Neural progenitor cell (in vitro differentiated cells): ENCODE results near the gene TACR1.

ENCODE experiments used
- EZH2 ChIP-seq: fragments of 200-600 bp; sonication (generic); IDR thresholded peaks from 2 replicates; pipeline ENCODE4 v1.6.1; 2017; ENCODE audit warnings: antibody characterized with exemption, mild to moderate bottlenecking, moderate library complexity
- EZH2phosphoT487 ChIP-seq: fragments of 200-600 bp; sonication (generic); IDR thresholded peaks from 2 replicates; pipeline ENCODE4 v1.6.1; 2017; ENCODE audit warnings: antibody characterized with exemption
- TF ChIP-seq, protein P1 (sequence below): fragments of 200-600 bp; sonication (generic); IDR thresholded peaks from 2 replicates; pipeline ENCODE4 v1.5.1; 2017; ENCODE audit warnings: antibody characterized with exemption, mild to moderate bottlenecking

DNA sequence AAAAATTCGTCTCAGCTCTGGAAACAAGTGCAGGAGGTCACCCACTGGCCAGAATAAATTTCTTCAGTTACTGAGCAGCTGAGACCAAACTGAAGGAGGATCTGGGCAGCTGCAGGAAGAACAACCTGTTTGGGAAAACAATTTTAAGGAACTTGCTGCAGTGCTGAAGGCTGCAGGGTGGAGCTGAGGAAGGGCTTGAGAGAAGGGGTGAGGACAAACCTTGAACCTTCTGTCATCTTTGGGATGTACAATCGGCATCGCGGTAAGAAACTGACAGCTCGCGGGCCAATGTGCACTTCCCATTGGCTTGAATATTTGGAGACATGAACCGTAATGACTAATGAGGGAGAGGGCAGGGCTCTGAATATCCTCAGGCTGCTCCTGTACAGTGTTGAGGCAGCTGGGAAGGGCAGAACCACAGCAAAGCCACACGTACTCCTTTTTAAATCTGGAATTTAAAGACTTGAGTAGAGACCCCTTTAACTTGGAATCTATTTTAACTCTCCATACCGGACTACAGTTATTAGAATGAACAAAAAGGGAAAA, 90.3 kb downstream of the TACR1 start:
- TF ChIP-seq, protein P1, sequence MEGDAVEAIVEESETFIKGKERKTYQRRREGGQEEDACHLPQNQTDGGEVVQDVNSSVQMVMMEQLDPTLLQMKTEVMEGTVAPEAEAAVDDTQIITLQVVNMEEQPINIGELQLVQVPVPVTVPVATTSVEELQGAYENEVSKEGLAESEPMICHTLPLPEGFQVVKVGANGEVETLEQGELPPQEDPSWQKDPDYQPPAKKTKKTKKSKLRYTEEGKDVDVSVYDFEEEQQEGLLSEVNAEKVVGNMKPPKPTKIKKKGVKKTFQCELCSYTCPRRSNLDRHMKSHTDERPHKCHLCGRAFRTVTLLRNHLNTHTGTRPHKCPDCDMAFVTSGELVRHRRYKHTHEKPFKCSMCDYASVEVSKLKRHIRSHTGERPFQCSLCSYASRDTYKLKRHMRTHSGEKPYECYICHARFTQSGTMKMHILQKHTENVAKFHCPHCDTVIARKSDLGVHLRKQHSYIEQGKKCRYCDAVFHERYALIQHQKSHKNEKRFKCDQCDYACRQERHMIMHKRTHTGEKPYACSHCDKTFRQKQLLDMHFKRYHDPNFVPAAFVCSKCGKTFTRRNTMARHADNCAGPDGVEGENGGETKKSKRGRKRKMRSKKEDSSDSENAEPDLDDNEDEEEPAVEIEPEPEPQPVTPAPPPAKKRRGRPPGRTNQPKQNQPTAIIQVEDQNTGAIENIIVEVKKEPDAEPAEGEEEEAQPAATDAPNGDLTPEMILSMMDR: no peak
- TF ChIP-seq EZH2 (no peak), EZH2phosphoT487 (no peak)
